Right cardiac atrium (tissue), 5 donors: ENCODE data around the gene MYOCOS. TPM values are rescaled to one million over a fixed set of nuclear protein-coding genes. Genes with fewer than 3 reads are reported as not detected.
"Not testable (repeated sequence)": the region's sequence is repeated elsewhere in the genome, so short reads cannot be mapped to it uniquely, and the experiment has no call there.

Experiments used
- ATAC-seq, 2 donors: fragments of 200-7000 bp; cut with Tn5 transposase; one replicate each; pipeline versions ENCODE4 v1.8.0 to v1.9.1; 2020; ENCODE audit warnings: moderate library complexity in 2 of 2, mild to moderate bottlenecking in 1 of 2
- DNase-seq, 3 donors: peaks; one replicate each; pipeline ENCODE4 v3.0.0-alpha.2; 2020
- H3K27ac ChIP-seq: one replicate; pipeline ENCODE4 v1.5.1; 2013; ENCODE audit warnings: mild to moderate bottlenecking, low read length, control low read depth, moderate library complexity
- H3K27me3 ChIP-seq: one replicate; pipeline ENCODE4 v1.6.1; 2013; ENCODE audit not compliant: control insufficient read depth, insufficient read depth
- H3K4me1 ChIP-seq: one replicate; pipeline ENCODE4 v1.6.1; 2013; ENCODE audit warnings: low read length; ENCODE audit not compliant: control insufficient read depth, insufficient read depth
- H3K4me3 ChIP-seq: one replicate; pipeline ENCODE4 v1.5.1; 2013; ENCODE audit warnings: low read length, control low read depth
- H3K9me3 ChIP-seq: one replicate; pipeline ENCODE4 v1.6.1; 2013; ENCODE audit warnings: low read length; ENCODE audit not compliant: control insufficient read depth
- WGBS: extraction: QIAGEN DNeasy Blood & Tissue Kit; methylation state at CpG from one replicate; pipeline ENCODE4 v1.1.7; 2013; 5-methylcytosine and 5-hydroxymethylcytosine counted together
- intact Hi-C, 4 donors: fragments of 100-400 bp; cut with DNase I; formaldehyde crosslinking; loops; one replicate each; pipeline versions ENCODE4 v1.11.0 to v1.14.0; 2022 to 2023
- polyA plus RNA-seq: library from polyadenylated mRNA; stranded (reverse); fragments of 200-250 nt; gene quantifications from one replicate; pipeline ENCODE4 v1.2.3, GENCODE V29; 2013
- total RNA-seq, 4 donors: library from RNA; stranded (reverse); fragmentation: NEBNext Ultra II Directional; extraction: Animal tissue kit (Norgen Biotek cat#: 25700); gene quantifications; one replicate each; pipeline ENCODE4 v1.2.1, GENCODE V29; 2021
- donor health status: healthy with polysubstance abuse.
- donor health status: DM: no; HTN: yes; CAD: no.
- donor health status: DM: no; HTN: no; CAD: no.
- donor health status: DM: no; HTN: yes; CAD: no; lungs with severe emphysema.
- donor health status: DM: yes; HTN: yes; CAD: no.

The MYOCOS gene
- total and polyA plus RNA-seq, 5 donors: 0.02 TPM; not detected in 4

GRCh38 chr1:171645553-171646248, 23.7 kb downstream of the MYOCOS start:
- 24% methylated on average over 8 of the region's 8 CpGs for WGBS
- intact Hi-C loops: loop anchor here (2.0 to 10.0 kb wide), 4 partner anchors 69 to 339 kb away; no protein-coding TSS in a partner anchor
- H3K4me1 ChIP-seq: peaks cover 4% of the 10 kb centered on the region
- no peaks in the 10 kb centered on the region for H3K27me3 ChIP-seq
- H3K9me3 ChIP-seq: no peaks in the 10 kb centered on the region
- peak; percentile 86 to 92 for ATAC-seq
- H3K27ac ChIP-seq: peak overlapping the region; percentile 66
- peak; percentile 80 to 91 (median 89) for DNase-seq
- H3K4me3 ChIP-seq: no peak overlapping the region

- WGBS: 80% methylated on average over 1 of the region's 1 CpG
- ATAC-seq (no peak), DNase-seq (no peak)
- intact Hi-C loops: loop anchor here (5.0 to 10.0 kb wide), 3 partner anchors 69 to 339 kb away; no protein-coding TSS in a partner anchor
- Histone ChIP-seq H3K4me3 (no peak overlapping the region), H3K9me3 (no peaks in the 10 kb centered on the region), H3K27me3 (no peaks in the 10 kb centered on the region), H3K4me1 (peaks cover 4% of the 10 kb centered on the region), H3K27ac (peak overlapping the region; percentile 66)
These were observed 24.2 kb downstream of the MYOCOS start for GRCh38 chr1:171646249-171646560.

DNA sequence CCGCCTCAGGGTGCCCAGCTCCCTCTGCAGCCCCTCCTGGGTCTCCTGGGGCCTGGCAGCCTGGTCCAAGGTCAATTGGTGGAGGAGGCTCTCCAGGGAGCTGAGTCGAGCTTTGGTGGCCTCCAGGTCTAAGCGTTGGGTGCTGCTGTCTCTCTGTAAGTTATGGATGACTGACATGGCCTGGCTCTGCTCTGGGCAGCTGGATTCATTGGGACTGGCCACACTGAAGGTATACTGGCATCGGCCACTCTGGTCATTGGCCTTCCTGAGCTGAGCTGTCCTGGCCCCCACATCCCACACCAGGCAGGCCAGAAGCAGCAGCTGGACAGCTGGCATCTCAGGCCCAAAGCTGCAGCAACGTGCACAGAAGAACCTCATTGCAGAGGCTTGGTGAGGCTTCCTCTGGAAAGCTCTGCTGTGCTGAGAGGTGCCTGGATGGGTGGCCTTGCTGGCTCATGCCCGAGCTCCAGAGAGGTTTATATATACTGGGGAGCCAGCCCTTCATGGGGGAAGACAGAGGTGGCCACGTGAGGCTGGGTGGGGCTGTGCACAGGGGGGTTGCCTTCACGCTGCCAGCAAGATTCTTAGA, 30.3 kb downstream of the MYOCOS start, which contains the start of gene MYOC:
TSS of gene MYOC (minus strand) at position 455 of the 589 bp plus-strand sequence. CDS start at position 378, 77 bp downstream.
- no peak within 1 kb of the TSS for H3K27ac ChIP-seq
- no peaks in the 10 kb centered on the region for H3K27me3 ChIP-seq
- peaks cover 3% of the 10 kb centered on the region for H3K4me1 ChIP-seq
- no peaks in the 10 kb centered on the region for H3K9me3 ChIP-seq
- no peak within 1 kb of the TSS for H3K4me3 ChIP-seq
- DNase-seq: peak in 2 of 3 donors; percentile 60 to 71
- no peak for ATAC-seq
- WGBS: 56% methylated on average over 8 of the region's 8 CpGs
- intact Hi-C loops: loop anchor here in 1 of 4 donors (10.0 kb wide), 1 partner anchor 332 kb away; no protein-coding TSS in a partner anchor

DNA sequence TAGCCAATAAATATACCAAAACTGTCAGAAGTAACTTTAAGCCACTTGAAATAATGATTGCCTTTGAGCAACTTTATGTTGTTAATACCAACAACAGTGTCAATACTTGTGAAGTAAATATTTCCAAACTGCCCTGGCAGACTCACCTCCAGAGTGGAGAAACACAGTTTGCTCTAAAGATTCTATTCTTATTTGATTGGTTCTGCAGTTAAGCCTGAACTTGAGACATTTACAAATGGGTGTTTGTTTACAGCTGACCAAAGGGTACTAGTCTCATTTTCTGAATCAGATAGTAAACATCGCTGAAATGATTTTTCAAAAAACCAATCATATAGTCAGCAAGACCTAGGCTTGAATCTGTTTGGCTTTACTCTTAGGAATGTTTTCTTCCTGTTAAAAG, 31.8 kb downstream of the MYOCOS start:
- no peak for DNase-seq
- H3K27ac ChIP-seq: no peak overlapping the region
- intact Hi-C loops: loop anchor here in 1 of 4 donors (10.0 kb wide), 1 partner anchor 331 kb away; no protein-coding TSS in a partner anchor
- no peak for ATAC-seq
- H3K27me3 ChIP-seq: no peaks in the 10 kb centered on the region
- WGBS: 45% methylated on average over 1 of the region's 1 CpG
- H3K9me3 ChIP-seq: no peaks in the 10 kb centered on the region
- no peak overlapping the region for H3K4me3 ChIP-seq
- H3K4me1 ChIP-seq: peaks cover 3% of the 10 kb centered on the region

DNA sequence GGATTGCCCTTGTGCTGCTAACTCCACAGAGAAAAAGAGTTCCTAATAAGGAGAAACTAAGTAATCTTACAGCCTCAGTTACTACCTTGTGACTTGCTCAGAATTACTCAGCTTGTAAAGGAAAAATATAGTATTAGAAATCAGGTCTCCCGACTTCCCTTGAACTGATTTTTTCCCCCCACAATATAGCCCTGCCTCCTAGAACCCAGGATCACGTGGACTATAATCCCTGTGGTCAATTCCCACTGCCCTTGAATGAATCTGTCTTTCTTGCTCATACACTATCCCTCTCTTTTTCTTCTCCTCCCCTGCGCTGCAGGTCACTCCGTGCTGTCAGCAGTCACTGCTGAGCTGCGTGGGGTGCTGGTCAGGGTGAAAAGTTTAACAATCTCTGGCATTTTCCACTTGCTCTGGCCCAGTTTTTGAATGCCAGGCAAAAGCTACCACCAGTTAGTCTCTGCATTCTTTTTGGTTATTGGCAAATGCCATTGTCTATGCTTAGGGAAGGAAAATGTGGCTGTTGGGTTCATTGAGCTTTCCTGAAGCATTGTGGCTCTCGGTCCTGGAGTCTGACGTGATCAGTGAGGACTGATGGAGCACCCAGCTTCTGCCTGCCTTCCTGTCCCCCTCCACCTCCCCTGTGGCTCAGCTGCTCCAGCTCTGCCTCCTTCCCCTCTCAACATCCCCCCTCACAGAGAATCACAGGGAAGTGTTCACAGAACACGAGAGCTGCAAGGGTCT, 32.3 kb downstream of the MYOCOS start:
- Histone ChIP-seq H3K27me3 (no peaks in the 10 kb centered on the region), H3K4me3 (no peak overlapping the region), H3K9me3 (no peaks in the 10 kb centered on the region), H3K4me1 (peaks cover 3% of the 10 kb centered on the region), H3K27ac (peak overlapping the region; percentile 44)
- ATAC-seq (peak; percentile 55 to 59), DNase-seq (no peak)
- intact Hi-C loops: loop anchor here in 1 of 4 donors (10.0 kb wide), 1 partner anchor 330 kb away; no protein-coding TSS in a partner anchor
- 12% methylated on average over 8 of the region's 8 CpGs for WGBS

DNA sequence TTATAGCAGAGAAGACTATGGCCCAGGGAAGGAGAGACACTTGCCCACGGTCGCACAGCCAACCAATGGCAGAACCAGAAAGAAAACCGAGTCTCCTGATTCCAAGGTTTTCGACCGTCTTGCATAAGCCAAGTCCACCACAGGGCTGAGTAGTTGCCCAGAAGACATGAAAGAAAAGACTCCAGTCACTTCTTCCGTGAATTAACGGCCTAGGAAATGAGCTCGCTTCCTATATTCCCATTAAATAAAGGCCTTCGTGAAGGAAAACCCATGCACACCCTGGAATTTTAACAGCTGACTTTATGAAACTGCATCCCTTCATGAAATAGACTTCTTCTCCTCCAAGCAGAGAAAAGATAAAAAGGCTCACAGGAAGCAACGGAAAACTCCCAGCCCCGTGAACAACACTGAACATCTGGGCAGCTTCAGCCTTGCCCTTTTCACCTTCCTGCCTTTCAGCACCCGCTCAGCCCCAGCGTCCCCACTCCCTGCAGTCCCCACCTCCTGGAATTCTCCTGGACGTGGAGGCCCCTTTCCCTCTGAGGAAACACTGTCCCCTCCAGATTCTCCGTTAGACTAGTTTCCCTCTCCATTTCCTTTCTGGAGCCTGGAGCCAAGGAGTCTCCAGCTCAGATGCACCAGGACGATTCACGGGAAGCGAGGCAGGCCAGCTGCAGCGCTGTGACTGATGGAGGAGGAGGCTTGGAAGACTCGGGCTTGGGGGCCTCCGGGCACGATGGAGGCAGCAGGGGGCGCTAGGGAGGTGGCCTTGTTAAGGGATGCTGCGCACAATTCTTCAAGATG, 33.1 kb downstream of the MYOCOS start:
- intact Hi-C loops: loop anchor here in 1 of 4 donors (10.0 kb wide), 1 partner anchor 330 kb away; no protein-coding TSS in a partner anchor
- Histone ChIP-seq H3K4me3 (no peak overlapping the region), H3K4me1 (peaks cover 3% of the 10 kb centered on the region), H3K9me3 (no peaks in the 10 kb centered on the region), H3K27ac (peak overlapping the region; percentile 44), H3K27me3 (no peaks in the 10 kb centered on the region)
- ATAC-seq: peak; percentile 88 to 93
- peak; percentile 87 to 95 (median 95) for DNase-seq
- WGBS: 18% methylated on average over 24 of the region's 24 CpGs

DNA sequence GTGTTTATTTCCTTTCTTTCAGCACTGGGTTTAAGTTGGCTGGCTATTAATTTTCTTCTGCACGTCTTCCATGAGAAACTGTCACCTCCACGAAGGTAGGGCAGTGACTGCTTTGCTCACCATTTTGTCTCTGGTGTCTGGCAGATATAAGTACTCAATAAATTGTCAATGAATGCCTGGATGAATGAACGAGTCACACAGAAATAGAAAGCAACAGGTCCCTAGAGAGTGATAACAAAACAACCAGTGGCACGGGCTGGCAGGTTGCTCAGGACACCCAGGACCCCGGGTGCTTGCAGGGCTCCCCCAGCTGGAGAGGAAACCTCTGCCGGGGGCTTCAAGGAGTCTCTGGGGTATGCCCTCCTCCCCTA, 33.7 kb downstream of the MYOCOS start:
- H3K9me3 ChIP-seq: no peaks in the 10 kb centered on the region
- 42% methylated on average over 6 of the region's 6 CpGs for WGBS
- no peak overlapping the region for H3K4me3 ChIP-seq
- no peak for ATAC-seq
- no peaks in the 10 kb centered on the region for H3K27me3 ChIP-seq
- peaks cover 3% of the 10 kb centered on the region for H3K4me1 ChIP-seq
- intact Hi-C loops: loop anchor here in 1 of 4 donors (10.0 kb wide), 1 partner anchor 329 kb away; no protein-coding TSS in a partner anchor
- DNase-seq: no peak
- no peak overlapping the region for H3K27ac ChIP-seq

GRCh38 chr1:171656206-171656605, 34.2 kb downstream of the MYOCOS start:
- 97% methylated on average over 9 of the region's 9 CpGs for WGBS
- H3K27me3 ChIP-seq, ATAC-seq, H3K9me3 ChIP-seq, H3K27ac ChIP-seq, H3K4me3 ChIP-seq, DNase-seq, H3K4me1 ChIP-seq: not testable (repeated sequence)
- intact Hi-C loops: loop anchor here in 1 of 4 donors (10.0 kb wide), 1 partner anchor 329 kb away; no protein-coding TSS in a partner anchor

GRCh38 chr1:171661076-171661650, 39.1 kb downstream of the MYOCOS start:
- intact Hi-C loops: no loop called here

More at GRCh38 chr1:171661076-171661650, 39.1 kb downstream of the MYOCOS start:
- Histone ChIP-seq H3K4me1 (peaks cover 2% of the 10 kb centered on the region), H3K27ac (no peak overlapping the region), H3K9me3 (no peaks in the 10 kb centered on the region), H3K27me3 (no peaks in the 10 kb centered on the region), H3K4me3 (no peak overlapping the region)
- WGBS: 95% methylated on average over 5 of the region's 5 CpGs
- DNase-seq (no peak), ATAC-seq (no peak)
